HEK293T (cell line): Measurements from ENCODE around the gene ACSM2A.
"Not testable (repeated sequence)": the region's sequence is repeated elsewhere in the genome, so short reads cannot be mapped to it uniquely, and the experiment has no call there.

ENCODE experiments used
- CTCF ChIA-PET: fragments of 350-600 bp; formaldehyde crosslinking; extraction: SDS; loops from one replicate; lab custom pipeline; 2021; ENCODE audit warnings: antibody characterized with exemption, inconsistent platforms; lab: Yijun Ruan, JAX
- POLR2A ChIA-PET: fragments of 350-600 bp; formaldehyde crosslinking; extraction: SDS; loops from one replicate; lab custom pipeline; 2020; ENCODE audit warnings: antibody characterized with exemption, inconsistent platforms; lab: Yijun Ruan, JAX
- DNase-seq: peaks from one replicate; pipeline ENCODE4 v3.0.0; 2012; ENCODE audit warnings: mixed read lengths; ENCODE audit errors: extremely low spot score
- ARNT ChIP-seq: fragments of 450-650 bp; IDR thresholded peaks from 2 replicates; pipeline ENCODE4 v1.6.1; 2017; ENCODE audit warnings: mild to moderate bottlenecking
- BHLHE40 ChIP-seq: fragments of 450-650 bp; IDR thresholded peaks from 2 replicates; pipeline ENCODE4 v1.6.1; 2016; ENCODE audit warnings: mild to moderate bottlenecking, moderate library complexity, borderline replicate concordance
- CTBP1 ChIP-seq: fragments of 450-650 bp; IDR thresholded peaks from 2 replicates; pipeline ENCODE4 v1.6.1; 2016; ENCODE audit warnings: borderline replicate concordance
- ELF4 ChIP-seq: fragments of 450-650 bp; IDR thresholded peaks from 2 replicates; pipeline ENCODE4 v1.6.1; 2017; ENCODE audit warnings: antibody characterized with exemption
- FOXA1 ChIP-seq: fragments of 450-650 bp; IDR thresholded peaks from 2 replicates; pipeline ENCODE4 v1.6.1; 2016; ENCODE audit warnings: mild to moderate bottlenecking
- FOXK2 ChIP-seq: fragments of 450-650 bp; IDR thresholded peaks from 2 replicates; pipeline ENCODE4 v1.6.1; 2016; ENCODE audit warnings: mild to moderate bottlenecking
- FOXM1 ChIP-seq: fragments of 450-650 bp; IDR thresholded peaks from 2 replicates; pipeline ENCODE4 v1.6.1; 2017; ENCODE audit warnings: mild to moderate bottlenecking, borderline replicate concordance
- HDGF ChIP-seq: fragments of 450-650 bp; IDR thresholded peaks from 2 replicates; pipeline ENCODE4 v1.6.1; 2017; ENCODE audit warnings: antibody characterized with exemption, borderline replicate concordance
- L3MBTL2 ChIP-seq: fragments of 450-650 bp; conservative IDR thresholded peaks from 2 replicates; pipeline ENCODE4 v1.6.1; 2016; ENCODE audit warnings: mild to moderate bottlenecking
- LEF1 ChIP-seq: fragments of 450-650 bp; IDR thresholded peaks from 2 replicates; pipeline ENCODE4 v1.6.1; 2017; ENCODE audit warnings: mild to moderate bottlenecking, borderline replicate concordance
- NFRKB ChIP-seq: fragments of 450-650 bp; IDR thresholded peaks from 2 replicates; pipeline ENCODE4 v1.6.1; 2016; ENCODE audit warnings: mild to moderate bottlenecking, moderate library complexity
- SP1 ChIP-seq: fragments of 450-650 bp; IDR thresholded peaks from 2 replicates; pipeline ENCODE4 v1.6.1; 2017
- SUZ12 ChIP-seq: fragments of 450-650 bp; IDR thresholded peaks from 2 replicates; pipeline ENCODE4 v1.6.1; 2016; ENCODE audit warnings: mild to moderate bottlenecking
- TARDBP ChIP-seq: fragments of 450-650 bp; IDR thresholded peaks from 2 replicates; pipeline ENCODE4 v1.6.1; 2016
- ZNF384 ChIP-seq: fragments of 450-650 bp; IDR thresholded peaks from 2 replicates; pipeline ENCODE4 v1.6.1; 2016
- TF ChIP-seq, protein P1 (sequence below): fragments of 450-650 bp; IDR thresholded peaks from 2 replicates; pipeline ENCODE4 v1.6.1; 2016

ACSM2A gene

GRCh38 chr16:20415541-20415940 is 35.8 kb upstream of the ACSM2A start:
- CTCF ChIA-PET = no interaction called here
- DNase-seq = no peak
- TF ChIP-seq TARDBP = no peak
- no peak for TF ChIP-seq BHLHE40
- TF ChIP-seq, protein P1, sequence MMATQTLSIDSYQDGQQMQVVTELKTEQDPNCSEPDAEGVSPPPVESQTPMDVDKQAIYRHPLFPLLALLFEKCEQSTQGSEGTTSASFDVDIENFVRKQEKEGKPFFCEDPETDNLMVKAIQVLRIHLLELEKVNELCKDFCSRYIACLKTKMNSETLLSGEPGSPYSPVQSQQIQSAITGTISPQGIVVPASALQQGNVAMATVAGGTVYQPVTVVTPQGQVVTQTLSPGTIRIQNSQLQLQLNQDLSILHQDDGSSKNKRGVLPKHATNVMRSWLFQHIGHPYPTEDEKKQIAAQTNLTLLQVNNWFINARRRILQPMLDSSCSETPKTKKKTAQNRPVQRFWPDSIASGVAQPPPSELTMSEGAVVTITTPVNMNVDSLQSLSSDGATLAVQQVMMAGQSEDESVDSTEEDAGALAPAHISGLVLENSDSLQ = no peak
- TF ChIP-seq FOXA1 = no peak
- TF ChIP-seq NFRKB = no peak
- TF ChIP-seq LEF1 = no peak
- TF ChIP-seq HDGF = no peak
- TF ChIP-seq L3MBTL2 = no peak
- TF ChIP-seq FOXM1 = no peak
- POLR2A ChIA-PET = no interaction called here

- POLR2A ChIA-PET, CTCF ChIA-PET: not testable (repeated sequence)
Observed at GRCh38 chr16:20419093-20419492, 32.2 kb upstream of the ACSM2A start.

GRCh38 chr16:20421748-20422147 is 29.6 kb upstream of the ACSM2A start:
- POLR2A ChIA-PET, DNase-seq, CTCF ChIA-PET: not testable (repeated sequence)

More at GRCh38 chr16:20419093-20419492, 32.2 kb upstream of the ACSM2A start:
- DNase-seq = not testable (repeated sequence)

- CTCF ChIA-PET, DNase-seq, POLR2A ChIA-PET: not testable (repeated sequence)
Observed at GRCh38 chr16:20423772-20424128, 27.6 kb upstream of the ACSM2A start.

DNA sequence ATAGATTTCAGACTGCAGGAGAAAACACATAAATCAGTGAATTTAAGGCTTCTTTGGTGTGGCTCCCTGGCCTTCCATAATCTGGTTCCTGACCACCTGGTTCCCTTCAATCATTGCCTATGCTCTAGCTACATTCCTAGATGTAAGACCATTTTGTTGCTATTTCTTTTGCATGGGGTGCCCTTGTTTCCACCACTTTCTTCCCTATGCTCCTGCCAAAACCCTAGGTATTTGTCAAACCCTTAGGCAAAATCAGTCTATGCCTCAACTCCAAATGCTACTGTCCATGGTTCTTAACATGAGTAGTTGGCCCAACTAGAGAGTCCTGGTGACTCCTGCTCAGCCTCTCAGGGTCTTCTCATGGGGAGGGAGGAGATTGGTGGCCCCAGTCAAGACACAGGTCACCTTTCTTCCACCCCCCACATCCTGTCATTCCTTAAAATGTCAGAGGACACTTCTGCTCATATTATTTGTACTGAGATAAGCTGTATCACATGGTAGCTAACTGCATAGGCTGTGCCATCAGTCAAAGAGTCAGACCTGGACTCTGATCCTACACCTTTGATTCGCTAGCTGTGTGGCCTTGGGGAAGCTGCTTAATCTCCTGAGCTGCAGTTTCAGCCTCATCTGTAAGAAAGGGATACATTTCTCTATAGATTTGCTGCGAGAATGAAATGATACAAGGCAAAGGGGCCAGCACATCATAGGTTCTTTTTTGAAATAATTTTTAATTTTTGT is 27.0 kb upstream of the ACSM2A start:
- ChIA-PET POLR2A (no interaction called here), CTCF (no interaction called here)
- TF ChIP-seq FOXA1 = no peak
- TF ChIP-seq BHLHE40 = no peak
- no peak for TF ChIP-seq SP1
- TF ChIP-seq FOXM1 = no peak
- no peak for TF ChIP-seq CTBP1
- TF ChIP-seq SUZ12 = no peak
- TF ChIP-seq NFRKB = no peak
- TF ChIP-seq FOXK2 = no peak
- no peak for TF ChIP-seq TARDBP
- no peak for TF ChIP-seq L3MBTL2
- TF ChIP-seq ELF4 = no peak
- TF ChIP-seq LEF1 = no peak
- no peak for TF ChIP-seq HDGF
- no peak for TF ChIP-seq ZNF384
- no peak for TF ChIP-seq ARNT
- TF ChIP-seq, protein P1 = no peak
- DNase-seq = no peak

GRCh38 chr16:20427401-20427797 is 23.9 kb upstream of the ACSM2A start:
- DNase-seq, CTCF ChIA-PET: not testable (repeated sequence)

GRCh38 chr16:20429499-20429898 is 21.8 kb upstream of the ACSM2A start:
- DNase-seq, POLR2A ChIA-PET, CTCF ChIA-PET: not testable (repeated sequence)

More at GRCh38 chr16:20427401-20427797, 23.9 kb upstream of the ACSM2A start:
- POLR2A ChIA-PET = not testable (repeated sequence)

GRCh38 chr16:20430480-20430879 is 20.8 kb upstream of the ACSM2A start:
- DNase-seq = not testable (repeated sequence)

DNA sequence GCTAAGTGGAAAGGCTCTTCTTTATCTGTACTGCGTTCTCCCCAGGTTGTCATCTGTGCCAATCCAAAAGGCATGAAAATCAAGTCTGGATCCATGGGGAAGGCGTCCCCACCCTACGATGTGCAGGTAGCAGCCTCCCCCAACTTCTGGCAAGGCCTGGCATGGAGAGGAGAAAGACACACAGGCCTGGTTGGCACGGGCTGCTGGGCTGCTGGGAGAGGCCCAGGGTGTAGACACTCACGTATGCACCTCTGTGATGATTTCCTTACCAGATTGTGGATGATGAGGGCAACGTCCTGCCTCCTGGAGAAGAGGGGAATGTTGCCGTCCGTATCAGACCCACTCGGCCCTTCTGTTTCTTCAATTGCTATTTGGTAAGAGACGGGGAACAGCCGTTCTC is 20.4 kb upstream of the ACSM2A start:
- POLR2A ChIA-PET = interaction anchor here (1.0 kb wide), 1 partner anchor 376 kb away, joined by 3 read pairs; the partner anchor contains the start of genes ERI2 and REXO5
- DNase-seq = no peak
- CTCF ChIA-PET = no interaction called here
- TF ChIP-seq L3MBTL2 (no peak), ELF4 (no peak), TARDBP (no peak), ARNT (no peak), CTBP1 (no peak), LEF1 (no peak), HDGF (no peak), SUZ12 (no peak), FOXK2 (no peak), NFRKB (no peak), FOXA1 (no peak), ZNF384 (no peak), SP1 (no peak), BHLHE40 (no peak), FOXM1 (no peak)
- TF ChIP-seq, protein P1 = no peak

More at GRCh38 chr16:20430480-20430879, 20.8 kb upstream of the ACSM2A start:
- POLR2A ChIA-PET, CTCF ChIA-PET: not testable (repeated sequence)

GRCh38 chr16:20438950-20439349 is 12.4 kb upstream of the ACSM2A start:
- DNase-seq, POLR2A ChIA-PET, CTCF ChIA-PET: not testable (repeated sequence)

GRCh38 chr16:20439820-20440231 is 11.5 kb upstream of the ACSM2A start:
- DNase-seq, CTCF ChIA-PET, POLR2A ChIA-PET: not testable (repeated sequence)

DNA sequence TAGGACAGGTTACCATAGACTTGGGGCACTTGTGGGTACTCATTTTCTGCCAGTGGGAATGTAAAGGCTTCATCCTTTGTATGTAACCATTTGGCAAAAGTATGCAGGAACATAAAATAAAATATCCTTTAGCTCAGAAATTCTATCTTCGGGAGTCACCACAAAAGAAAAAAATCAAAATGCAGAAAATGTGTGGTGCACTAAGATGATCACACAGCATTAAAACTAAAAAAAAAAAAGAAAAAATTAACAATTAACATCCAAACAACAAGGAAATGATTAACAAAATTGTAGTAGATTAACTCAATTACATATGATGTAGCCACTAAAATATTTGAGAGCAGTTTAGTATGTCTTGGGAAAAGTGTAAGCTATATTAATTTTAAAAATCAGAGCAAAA is 10.6 kb upstream of the ACSM2A start:
- POLR2A ChIA-PET, CTCF ChIA-PET, DNase-seq: not testable (repeated sequence)
